Sigmoid colon (tissue), 7 donors: ENCODE measurements around the gene MARK3. TPM values are rescaled to one million over a fixed set of nuclear protein-coding genes. Genes with fewer than 3 reads are reported as not detected.

Experiments
- DNase-seq: peaks from one replicate; pipeline ENCODE4 v3.0.0-alpha.2; 2019
- H3K27ac ChIP-seq, 4 donors: fragments of 200-600 bp; sonication (generic); one replicate each; pipeline ENCODE4 v1.5.1; 2016 to 2019; ENCODE audit warnings: mild to moderate bottlenecking in 1 of 4
- H3K27me3 ChIP-seq, 3 donors: fragments of 200-600 bp; sonication (generic); one replicate each; pipeline ENCODE4 v1.5.1; 2019; ENCODE audit warnings: mild to moderate bottlenecking in 1 of 3
- H3K36me3 ChIP-seq, 4 donors: fragments of 200-600 bp; sonication (generic); one replicate each; pipeline ENCODE4 v1.5.1; 2016 to 2019
- H3K4me1 ChIP-seq, 4 donors: fragments of 200-600 bp; sonication (generic); one replicate each; pipeline ENCODE4 v1.5.1; 2017 to 2019
- H3K4me3 ChIP-seq, 4 donors: fragments of 200-600 bp; sonication (generic); one replicate each; pipeline ENCODE4 v1.5.1; 2017 to 2019; ENCODE audit warnings: mild to moderate bottlenecking in 2 of 4, moderate library complexity in 1 of 4
- H3K9me3 ChIP-seq, 4 donors: fragments of 200-600 bp in 3 of 4; sonication (generic) in 3 of 4; one replicate each; pipeline versions ENCODE4 v1.5.1 to v1.6.1; 2013 to 2019
- CTCF ChIP-seq, 4 experiments: fragments of 450-650 bp in 3 of 4; fragments of 200-600 bp in 1 of 4; IDR thresholded peaks; one replicate each; pipeline ENCODE4 v1.5.1; 2016 to 2019; ENCODE audit warnings: antibody characterized with exemption in 4 of 4, mild to moderate bottlenecking in 3 of 4, moderate library complexity in 2 of 4
- EP300 ChIP-seq, 4 donors: sonication (generic); formaldehyde crosslinking; IDR thresholded peaks; one replicate each; pipeline ENCODE4 v1.6.1; 2017; ENCODE audit warnings: antibody characterized with exemption in 4 of 4
- POLR2A ChIP-seq, 2 donors: fragments of 450-650 bp; IDR thresholded peaks; one replicate each; pipeline ENCODE4 v1.6.1; 2016; ENCODE audit warnings: antibody characterized with exemption in 2 of 2, mild to moderate bottlenecking in 2 of 2, moderate library complexity in 2 of 2
- POLR2AphosphoS5 ChIP-seq, 4 donors: sonication (generic); formaldehyde crosslinking; IDR thresholded peaks; one replicate each; pipeline ENCODE4 v1.6.1; 2017; ENCODE audit warnings: antibody characterized with exemption in 4 of 4
- WGBS, 2 donors: extraction: QIAGEN DNeasy Blood & Tissue Kit; methylation state at CpG; one replicate each; pipeline ENCODE4 v1.1.7; 2013; 5-methylcytosine and 5-hydroxymethylcytosine counted together
- intact Hi-C: fragments of 100-400 bp; cut with DNase I; formaldehyde crosslinking; loops from one replicate; pipeline ENCODE4 v1.15.1; 2023
- polyA plus RNA-seq, 3 donors: library from polyadenylated mRNA; stranded (reverse); fragments of 200-250 nt; gene quantifications; one replicate each; pipeline ENCODE4 v1.2.3, GENCODE V29; 2013
- total RNA-seq, 4 donors: library from RNA; depleted of rRNA; stranded (reverse); fragments of >200 nt; gene quantifications; one replicate each; pipeline ENCODE4 v1.1.0, GENCODE V29; 2016
- donor health status: healthy with polysubstance abuse.
- donor health status: Bipolar disorder and iron deficiency.
- donor health status: healthy.

The MARK3 gene
- total and polyA plus RNA-seq, 7 donors: 21.6 to 104 (median 66.7) TPM

GRCh38 chr14:103386713-103387329 is 1.6 kb downstream of the MARK3 start:
- Histone ChIP-seq H3K27ac (peak overlapping the region; percentile 95 to 99 (median 98)), H3K36me3 (no peaks in the 10 kb centered on the region), H3K27me3 (no peaks in the 10 kb centered on the region), H3K9me3 (no peaks in the 10 kb centered on the region), H3K4me3 (peak overlapping the region; percentile 81 to 100 (median 92)), H3K4me1 (peaks cover 0 to 50% (median 47%) of the 10 kb centered on the region in 4 donors)
- TF ChIP-seq POLR2AphosphoS5 (IDR thresholded peaks at IDR 0.05) (no peak), CTCF (IDR thresholded peaks at IDR 0.05) (no peak), POLR2A (IDR thresholded peaks at IDR 0.05) (no peak), EP300 (IDR thresholded peaks at IDR 0.05) (no peak)
- intact Hi-C loops: no loop called here
- 8 to 15% methylated on average over 9 of the region's 9 CpGs for WGBS, 2 donors
- DNase-seq: no peak

- Histone ChIP-seq H3K27ac (peak overlapping the region in 1 of 4 donors; percentile 95), H3K36me3 (no peaks in the 10 kb centered on the region), H3K27me3 (no peaks in the 10 kb centered on the region), H3K4me3 (no peak overlapping the region), H3K9me3 (no peaks in the 10 kb centered on the region), H3K4me1 (peaks cover 0 to 68% (median 62%) of the 10 kb centered on the region in 4 donors)
- DNase-seq: no peak
- intact Hi-C loops: no loop called here
- 97% methylated on average over 1 of the region's 1 CpG for WGBS, 2 donors
- TF ChIP-seq EP300 (IDR thresholded peaks at IDR 0.05) (no peak), CTCF (IDR thresholded peaks at IDR 0.05) (no peak), POLR2AphosphoS5 (IDR thresholded peaks at IDR 0.05) (no peak), POLR2A (IDR thresholded peaks at IDR 0.05) (no peak)
Measured at GRCh38 chr14:103388664-103389063, 3.4 kb downstream of the MARK3 start.

- intact Hi-C loops: no loop called here
- Histone ChIP-seq H3K4me1 (peaks cover 0 to 82% (median 74%) of the 10 kb centered on the region in 4 donors), H3K27ac (no peak overlapping the region), H3K9me3 (no peaks in the 10 kb centered on the region), H3K4me3 (no peak overlapping the region), H3K27me3 (no peaks in the 10 kb centered on the region), H3K36me3 (no peaks in the 10 kb centered on the region)
- TF ChIP-seq CTCF (IDR thresholded peaks at IDR 0.05) (no peak), POLR2AphosphoS5 (IDR thresholded peaks at IDR 0.05) (no peak), EP300 (IDR thresholded peaks at IDR 0.05) (no peak), POLR2A (IDR thresholded peaks at IDR 0.05) (no peak)
- 62 to 81% methylated on average over 4 of the region's 4 CpGs for WGBS, 2 donors
- DNase-seq: no peak
Measured at GRCh38 chr14:103390605-103391004, 5.4 kb downstream of the MARK3 start.

GRCh38 chr14:103391048-103391447 is 5.8 kb downstream of the MARK3 start:
- WGBS, 2 donors: 7 to 10% methylated on average over 4 of the region's 4 CpGs
- no peak overlapping the region for H3K27ac ChIP-seq

More at GRCh38 chr14:103391048-103391447, 5.8 kb downstream of the MARK3 start:
- no peak for TF ChIP-seq POLR2A (IDR thresholded peaks at IDR 0.05)
- TF ChIP-seq CTCF (IDR thresholded peaks at IDR 0.05): peak; percentile 13 to 60 (median 53)
- no peak overlapping the region for H3K4me3 ChIP-seq
- intact Hi-C loops: no loop called here
- no peaks in the 10 kb centered on the region for H3K36me3 ChIP-seq
- peaks cover 0 to 86% (median 79%) of the 10 kb centered on the region in 4 donors for H3K4me1 ChIP-seq
- H3K27me3 ChIP-seq: no peaks in the 10 kb centered on the region
- no peaks in the 10 kb centered on the region for H3K9me3 ChIP-seq
- DNase-seq: no peak
